HG03521 (cell line): Measurements from ENCODE around the gene DCTN2.
"Not testable (repeated sequence)": the region's sequence is repeated elsewhere in the genome, so short reads cannot be mapped to it uniquely, and the experiment has no call there.

Source experiments
- ATAC-seq: cut with Tn5 transposase; IDR thresholded peaks from one replicate; pipeline ENCODE4 v1.9.1; 2021; ENCODE audit warnings: mild to moderate bottlenecking, moderate library complexity; ENCODE audit not compliant: unreplicated experiment

Gene DCTN2

DNA sequence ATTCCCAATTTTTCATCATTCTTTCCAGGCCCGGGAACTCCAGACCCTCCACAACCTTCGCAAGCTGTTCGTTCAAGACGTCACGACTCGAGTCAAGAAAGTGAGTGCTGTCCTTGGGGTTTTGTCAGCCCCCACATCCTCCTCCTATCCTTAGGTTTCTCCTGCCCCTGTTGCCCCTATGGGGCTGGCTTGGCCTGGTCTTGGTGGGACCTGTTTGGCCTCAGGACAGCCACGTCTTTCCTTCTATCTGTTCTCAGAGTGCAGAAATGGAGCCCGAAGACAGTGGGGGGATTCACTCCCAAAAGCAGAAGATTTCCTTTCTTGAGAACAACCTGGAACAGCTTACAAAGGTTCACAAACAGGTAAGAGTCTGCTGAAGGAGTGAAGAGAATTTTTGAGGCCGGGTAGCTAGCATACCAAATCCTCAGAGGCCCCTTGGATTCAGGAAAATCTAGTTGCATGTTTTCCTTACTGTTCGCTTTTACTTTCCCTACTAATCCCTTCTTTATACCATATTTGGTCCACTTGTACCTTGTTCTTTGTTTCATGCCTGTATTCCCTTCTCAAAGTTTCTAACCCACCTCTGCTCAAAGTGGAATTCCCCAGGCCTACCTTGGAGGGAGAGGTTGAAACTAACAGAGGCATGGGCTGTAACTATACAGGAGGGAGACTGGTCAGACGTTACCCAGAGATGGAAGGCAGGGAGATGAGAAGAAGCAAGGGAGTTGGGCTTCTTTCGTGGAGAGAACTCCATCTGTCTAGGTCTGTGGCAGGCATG lies 31.2 kb upstream of the DCTN2 start:
- ATAC-seq: no peak

DNA sequence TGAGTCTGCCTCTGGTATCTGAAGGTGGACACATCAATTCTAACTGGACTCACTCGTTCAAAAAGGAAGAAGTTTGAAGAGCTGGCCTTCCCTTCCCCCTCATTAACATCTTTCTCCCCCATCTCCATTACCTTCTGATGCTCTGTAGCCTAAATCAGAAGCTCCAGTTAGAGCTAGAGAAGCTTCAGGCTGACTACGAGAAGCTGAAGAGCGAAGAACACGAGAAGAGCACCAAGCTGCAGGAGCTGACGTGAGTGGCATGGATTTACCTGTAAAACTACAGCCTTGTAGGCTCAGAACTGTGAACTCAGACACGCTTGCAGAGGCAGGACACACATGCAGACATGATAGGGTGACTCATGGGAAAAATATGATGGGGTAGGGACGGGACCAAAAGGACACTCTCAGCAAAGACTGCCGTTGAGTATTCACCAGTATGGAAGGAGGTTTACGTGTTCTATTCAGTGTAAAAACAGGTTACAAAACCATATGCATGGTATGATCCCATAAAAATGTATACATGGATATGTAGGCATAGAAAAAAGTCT lies 29.7 kb upstream of the DCTN2 start:
- ATAC-seq: no peak

DNA sequence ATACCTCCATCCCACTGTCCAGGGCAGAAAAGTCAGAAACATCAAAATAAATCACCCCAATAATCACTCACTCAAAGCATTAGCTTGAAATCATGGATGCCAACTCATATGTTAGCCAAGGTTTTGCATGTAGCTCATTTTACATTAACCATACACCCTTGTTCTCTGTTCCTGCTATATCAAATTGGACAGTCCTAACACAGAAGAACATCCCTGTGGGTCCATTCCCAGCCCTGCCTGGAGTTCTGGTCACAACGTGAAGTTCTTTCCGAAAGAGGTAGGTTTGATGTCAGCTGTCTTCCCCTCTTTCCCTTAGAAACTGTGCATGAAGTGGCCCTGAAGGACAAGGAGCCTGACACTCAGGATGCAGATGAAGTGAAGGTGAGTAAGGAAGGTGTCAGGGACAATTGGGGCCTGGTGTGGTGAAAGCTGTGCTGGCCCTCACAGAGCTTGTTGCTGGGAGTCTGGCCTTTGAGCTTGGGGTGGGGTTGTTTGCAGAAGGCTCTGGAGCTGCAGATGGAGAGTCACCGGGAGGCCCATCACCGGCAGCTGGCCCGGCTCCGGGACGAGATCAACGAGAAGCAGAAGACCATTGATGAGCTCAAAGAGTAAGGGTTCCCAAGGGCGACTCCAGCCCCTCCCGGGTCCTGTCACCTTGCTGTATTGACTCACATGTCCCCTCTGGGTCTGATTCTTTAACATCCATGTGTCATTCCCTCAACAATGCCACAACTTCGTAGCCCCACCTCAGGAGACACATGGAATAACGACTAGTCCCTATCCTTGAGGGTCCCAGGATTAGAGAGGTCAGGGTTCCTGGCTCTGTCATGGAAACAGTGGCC lies 29.0 kb upstream of the DCTN2 start:
- no peak for ATAC-seq

DNA sequence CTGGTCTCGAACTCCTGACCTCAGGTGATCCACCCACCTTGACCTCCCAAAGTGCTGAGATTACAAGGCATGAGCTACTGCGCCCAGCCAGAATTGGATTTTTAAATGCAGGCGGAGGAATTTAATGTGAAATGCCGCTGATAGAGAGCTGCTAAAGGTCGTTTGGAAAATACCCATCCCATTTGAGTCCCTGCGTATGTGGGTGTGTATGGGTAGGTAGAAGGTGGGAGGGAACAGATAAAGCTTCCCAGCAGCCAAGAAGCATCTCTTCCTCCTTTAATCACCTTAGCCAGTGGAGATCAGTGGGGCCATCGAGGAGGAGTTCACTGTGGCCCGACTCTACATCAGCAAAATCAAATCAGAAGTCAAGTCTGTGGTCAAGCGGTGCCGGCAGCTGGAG lies 27.8 kb upstream of the DCTN2 start:
- ATAC-seq: no peak

DNA sequence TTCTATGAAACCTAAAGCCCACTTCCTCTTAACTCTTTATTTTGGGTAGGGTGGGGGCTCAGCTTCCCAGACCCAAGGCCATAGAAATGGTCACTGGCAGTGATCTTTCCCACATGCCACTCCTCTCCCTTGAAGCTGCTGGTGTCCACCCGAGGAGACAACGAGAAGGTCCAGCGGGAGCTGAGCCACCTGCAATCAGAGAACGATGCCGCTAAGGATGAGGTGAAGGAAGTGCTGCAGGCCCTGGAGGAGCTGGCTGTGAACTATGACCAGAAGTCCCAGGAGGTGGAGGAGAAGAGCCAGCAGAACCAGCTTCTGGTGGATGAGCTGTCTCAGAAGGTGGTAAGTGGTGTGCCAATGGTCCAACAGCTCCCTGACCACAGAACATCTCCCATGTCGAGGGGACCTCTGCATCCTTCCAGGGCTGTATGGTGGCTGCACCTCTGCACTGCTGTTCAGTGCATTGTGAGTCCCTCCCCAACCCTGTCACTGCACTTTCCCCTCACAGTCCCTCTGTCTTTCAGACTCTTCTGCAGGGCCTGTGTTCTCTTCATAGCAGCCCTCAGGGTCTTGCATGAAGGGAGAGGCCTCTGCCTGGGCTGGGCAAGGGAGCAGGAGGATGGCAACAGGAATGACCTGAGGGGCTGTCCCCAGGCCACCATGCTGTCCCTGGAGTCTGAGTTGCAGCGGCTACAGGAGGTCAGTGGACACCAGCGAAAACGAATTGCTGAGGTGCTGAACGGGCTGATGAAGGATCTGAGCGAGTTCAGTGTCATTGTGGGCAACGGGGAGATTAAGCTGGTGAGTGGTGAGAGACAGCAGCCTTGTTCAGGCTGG lies 25.2 kb upstream of the DCTN2 start:
- no peak for ATAC-seq

DNA sequence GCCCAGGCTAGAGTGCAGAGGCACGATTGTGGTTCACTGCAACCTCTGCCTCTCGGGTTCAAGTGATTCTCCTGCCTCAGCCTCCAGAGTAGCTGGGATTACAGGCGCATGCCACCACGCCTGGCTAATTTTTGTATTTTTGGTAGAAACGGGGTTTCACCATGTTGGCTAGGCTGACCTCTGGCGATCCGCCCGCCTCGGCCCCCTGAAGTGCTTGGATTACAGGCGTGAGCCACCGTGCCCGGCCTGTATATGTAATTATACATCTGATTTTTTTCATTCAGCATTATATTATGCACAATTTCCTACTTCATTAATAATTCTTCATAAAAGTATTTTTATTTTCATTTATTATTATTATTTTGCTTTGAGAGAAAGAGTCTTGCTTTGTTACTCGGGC lies 23.4 kb upstream of the DCTN2 start:
- ATAC-seq: not testable (repeated sequence)

DNA sequence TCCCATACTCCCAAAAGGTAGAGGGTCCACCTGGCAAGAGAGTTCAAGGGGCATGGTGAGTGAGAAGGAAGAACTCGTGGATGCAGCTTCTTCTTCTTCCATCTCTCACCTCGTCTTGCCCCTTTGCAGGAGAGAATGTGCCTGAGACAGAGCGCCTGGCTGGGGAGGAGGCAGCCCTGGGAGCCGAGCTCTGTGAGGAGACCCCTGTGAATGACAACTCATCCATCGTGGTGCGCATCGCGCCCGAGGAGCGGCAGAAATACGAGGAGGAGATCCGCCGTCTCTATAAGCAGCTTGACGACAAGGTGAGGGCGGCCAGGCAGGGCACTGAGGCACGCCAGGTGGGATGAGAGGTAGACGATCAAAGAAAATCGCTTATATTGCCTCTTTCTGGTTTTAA lies 22.9 kb upstream of the DCTN2 start:
- no peak for ATAC-seq

DNA sequence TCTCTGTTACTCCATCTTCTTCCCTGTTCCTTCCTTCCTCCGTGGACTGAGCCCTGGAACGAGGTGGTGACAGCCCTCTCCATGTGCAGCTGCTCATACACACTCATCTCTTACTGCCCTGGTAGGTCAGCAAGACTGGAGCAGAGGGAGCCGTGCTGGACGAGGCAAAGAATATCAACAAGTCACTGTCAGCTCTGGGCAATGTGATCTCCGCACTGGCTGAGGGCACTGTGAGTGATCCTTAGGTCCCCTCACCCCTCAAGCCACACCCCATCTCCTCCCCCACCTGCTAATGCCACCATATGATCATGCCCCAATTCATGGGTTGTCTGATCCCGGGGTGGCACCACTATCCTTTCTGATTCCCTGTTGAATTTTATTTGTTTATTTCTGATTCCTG lies 21.8 kb upstream of the DCTN2 start:
- ATAC-seq: no peak

DNA sequence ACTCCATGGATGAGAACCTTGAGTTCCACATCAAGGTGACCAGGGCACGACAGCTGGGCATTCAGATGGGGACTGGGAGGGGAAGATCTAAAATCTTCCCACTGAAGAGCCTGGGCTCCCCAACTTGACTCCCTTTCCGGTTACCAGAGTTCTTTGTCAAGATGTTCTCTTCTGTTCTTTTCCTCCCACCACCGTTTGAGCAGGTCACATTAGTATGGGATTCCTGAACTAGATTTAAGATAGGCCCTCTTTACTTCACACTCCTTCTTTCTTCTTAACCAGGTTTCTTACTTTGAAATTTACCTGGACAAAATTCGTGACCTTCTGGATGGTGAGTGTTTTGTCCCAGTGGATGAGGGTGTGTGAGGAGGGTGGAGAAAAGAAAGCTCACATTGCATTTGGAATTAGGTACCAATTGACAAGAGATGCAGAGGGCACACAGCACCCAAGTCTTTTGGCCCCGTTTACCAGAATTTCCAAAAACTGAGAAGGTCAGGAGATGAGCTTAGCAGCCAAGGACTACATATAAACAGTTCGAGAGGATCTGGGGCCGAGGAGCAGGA lies 17.3 kb upstream of the DCTN2 start:
- ATAC-seq: no peak

DNA sequence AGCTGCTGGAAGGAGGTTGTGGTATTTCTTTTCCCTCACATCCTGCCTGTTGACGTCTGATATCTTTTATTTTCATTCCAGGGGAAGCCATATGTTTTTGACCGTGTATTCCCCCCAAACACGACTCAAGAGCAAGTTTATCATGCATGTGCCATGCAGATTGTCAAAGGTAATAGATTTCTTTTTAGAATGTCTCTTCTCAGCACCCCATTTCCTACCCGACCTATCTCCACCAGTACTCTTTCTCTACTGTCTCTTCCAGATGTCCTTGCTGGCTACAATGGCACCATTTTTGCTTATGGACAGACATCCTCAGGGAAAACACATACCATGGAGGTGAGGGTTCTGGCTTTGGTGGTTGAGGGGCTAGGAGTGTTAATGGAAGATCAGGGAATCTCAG lies 16.4 kb upstream of the DCTN2 start:
- no peak for ATAC-seq

DNA sequence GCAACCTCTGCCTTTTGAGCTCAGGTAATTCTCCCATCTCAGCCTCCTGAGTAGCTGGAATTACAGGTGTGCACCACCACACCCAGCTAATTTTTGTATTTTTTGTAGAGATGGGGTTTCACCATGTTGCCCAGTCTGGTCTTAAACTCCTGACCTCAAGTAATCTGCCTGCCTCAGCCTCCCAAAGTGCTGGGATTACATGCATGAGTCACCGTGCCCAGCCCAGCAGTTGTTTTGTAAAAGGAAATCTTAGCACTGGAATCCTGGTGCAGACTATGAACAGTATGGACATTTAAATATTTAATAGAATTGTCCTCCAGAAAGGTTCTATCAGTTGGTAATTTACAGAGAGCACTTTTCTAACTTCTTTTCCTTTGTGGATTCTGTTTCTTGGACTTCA lies 14.1 kb upstream of the DCTN2 start:
- ATAC-seq: not testable (repeated sequence)

DNA sequence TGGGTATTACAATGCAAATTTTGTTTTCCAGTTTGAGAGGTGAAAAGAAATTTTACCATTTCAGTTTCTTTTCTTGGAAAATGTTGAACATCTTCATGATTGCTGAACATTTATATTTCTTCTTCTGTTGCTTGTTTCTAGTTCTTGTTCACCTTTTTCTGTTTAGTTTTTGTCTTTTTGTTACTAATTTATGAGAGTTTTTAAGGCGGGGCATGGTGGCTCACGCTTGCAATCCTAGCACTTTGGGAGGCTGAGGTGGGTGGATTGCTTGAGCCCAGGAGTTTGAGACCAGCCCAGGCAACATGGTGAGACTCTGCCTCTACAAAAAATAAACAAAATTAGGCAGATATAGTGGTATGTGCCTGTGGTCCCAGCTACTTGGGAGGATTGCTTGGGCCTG lies 13.5 kb upstream of the DCTN2 start:
- no peak for ATAC-seq

DNA sequence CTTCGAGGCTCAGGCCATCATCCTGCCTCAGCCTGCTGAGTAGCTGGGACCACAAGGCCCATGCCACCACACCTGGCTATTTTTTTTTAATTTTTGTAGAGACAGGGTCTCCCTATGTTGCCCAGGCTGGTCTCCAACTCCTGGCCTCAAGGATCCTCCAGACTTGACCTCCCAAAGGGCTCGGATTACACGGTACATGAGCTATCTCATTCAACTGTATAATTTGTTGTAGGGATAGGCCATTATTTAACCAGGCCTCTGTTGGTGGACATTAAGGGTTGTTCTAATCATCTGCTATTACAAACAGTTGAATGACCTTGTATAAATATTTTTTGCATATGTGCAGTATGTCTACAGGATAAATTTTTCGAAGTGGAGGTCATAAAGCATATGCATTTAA lies 11.9 kb upstream of the DCTN2 start:
- no peak for ATAC-seq

DNA sequence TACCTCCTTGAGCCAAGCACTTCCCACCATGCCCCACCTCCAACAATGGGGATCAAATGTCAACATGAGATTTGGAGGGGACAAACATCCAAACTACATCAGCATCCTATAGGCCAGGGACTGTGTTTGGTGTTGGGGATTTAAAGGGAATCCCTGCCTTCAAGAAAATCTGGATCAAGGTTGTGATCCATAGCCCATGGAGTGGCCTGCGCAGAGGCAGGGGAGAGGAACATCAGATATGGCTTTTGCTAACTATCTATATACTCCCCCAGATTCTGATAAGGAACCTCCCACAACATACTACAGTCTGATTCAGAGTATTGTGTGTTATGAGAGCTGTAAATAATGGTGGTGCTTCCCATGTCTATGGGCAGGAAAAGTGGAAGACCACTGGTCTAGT lies 7.9 kb upstream of the DCTN2 start:
- no peak for ATAC-seq

DNA sequence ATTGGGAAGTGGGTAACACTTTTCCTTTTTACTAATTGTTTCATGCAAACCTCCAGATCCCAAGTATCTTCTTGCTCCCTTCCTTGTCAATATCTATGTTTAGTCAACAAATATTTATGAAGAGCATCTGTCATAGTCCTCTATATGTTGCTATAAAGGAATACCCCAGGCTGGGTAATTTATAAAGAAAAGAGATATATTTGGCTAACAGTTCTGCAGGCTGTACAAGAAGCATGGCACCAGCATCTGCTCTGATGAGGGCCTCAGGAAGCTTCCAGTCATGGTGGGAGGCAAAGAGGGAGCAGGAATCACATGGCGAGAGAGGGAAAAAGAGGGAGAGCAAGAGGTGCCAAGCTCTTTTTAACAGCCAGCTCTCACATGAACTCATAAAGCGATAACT lies 7.5 kb upstream of the DCTN2 start:
- ATAC-seq: no peak

DNA sequence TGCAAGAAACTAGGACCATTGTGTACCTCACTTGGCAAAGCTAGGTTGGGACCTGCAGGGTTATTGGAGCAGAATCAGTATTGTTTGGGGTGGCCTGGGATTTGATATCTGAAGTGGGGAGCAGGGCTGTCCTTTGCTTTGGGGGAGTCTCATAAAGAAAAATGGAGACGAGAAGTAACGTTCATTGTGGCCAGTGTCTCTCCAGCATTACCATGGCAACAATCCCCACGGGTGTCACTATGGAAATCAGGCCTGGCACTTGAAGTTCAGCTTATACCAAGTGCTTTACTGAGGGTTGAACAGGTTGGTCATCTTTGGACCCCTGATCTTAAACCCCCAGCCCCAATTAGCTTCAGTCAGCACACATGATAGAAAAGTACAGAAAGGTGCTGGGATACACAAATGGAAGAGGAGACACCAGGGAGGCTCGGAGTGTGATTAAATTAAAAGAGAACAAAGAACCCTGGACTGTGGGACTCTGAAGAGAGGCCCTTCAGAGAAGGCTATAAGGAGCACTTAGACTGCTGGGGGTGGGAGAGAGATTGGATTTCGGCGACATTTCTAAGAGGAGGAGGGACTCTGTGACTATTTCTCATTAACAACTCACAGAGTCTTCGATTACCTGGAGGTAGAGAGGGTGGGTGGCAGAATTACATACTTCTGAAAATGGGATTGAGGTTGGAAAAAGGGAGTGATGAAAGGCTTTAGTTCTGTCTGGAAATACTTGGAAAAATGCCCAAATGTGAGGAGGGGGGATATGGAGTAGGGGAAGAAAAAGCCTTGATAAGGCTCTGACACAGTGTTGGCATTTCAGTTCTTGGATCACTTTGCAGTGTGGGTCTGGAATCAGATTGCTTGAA lies 6.6 kb upstream of the DCTN2 start:
- ATAC-seq: no peak

DNA sequence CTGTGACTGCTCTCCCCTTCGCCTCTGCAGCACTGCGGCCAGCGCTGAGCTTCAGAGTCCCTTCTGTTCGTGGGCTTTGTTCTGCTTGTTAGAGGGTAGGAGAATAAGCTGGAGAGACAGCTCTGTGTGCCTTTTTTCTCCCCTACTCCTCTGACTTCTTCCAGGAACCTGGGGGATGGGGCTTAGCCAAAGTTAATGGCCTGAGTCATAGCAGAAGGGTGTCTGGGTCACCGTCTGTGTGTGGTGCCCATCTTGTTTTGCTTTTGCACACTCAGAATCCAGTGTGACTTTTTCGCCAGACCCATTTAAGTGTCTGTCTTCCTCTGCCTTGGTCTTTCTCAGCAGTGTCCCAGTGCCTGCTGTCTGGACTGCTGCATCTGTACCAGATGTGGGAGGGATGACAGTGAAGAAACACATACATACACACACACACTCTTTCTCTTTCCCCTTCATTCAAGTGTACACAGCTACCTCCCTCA lies 5.9 kb upstream of the DCTN2 start:
- ATAC-seq: no peak

DNA sequence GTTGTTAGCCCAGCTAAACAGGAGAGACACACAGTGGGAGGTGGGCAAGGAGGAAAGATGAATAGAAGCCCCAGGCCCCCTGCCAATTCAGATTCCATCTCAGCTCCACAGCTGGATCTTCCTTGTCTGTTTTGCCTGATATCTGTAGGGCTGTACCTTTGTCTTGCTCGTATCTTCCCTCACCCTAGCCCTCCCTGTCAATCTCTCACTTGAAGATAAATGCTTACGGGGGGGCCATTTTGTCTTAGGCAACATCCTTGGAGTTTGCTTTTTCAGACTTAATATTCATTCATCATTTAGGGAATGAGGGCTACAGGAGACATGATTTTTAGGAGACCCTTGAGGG lies 5.3 kb upstream of the DCTN2 start:
- ATAC-seq: no peak

DNA sequence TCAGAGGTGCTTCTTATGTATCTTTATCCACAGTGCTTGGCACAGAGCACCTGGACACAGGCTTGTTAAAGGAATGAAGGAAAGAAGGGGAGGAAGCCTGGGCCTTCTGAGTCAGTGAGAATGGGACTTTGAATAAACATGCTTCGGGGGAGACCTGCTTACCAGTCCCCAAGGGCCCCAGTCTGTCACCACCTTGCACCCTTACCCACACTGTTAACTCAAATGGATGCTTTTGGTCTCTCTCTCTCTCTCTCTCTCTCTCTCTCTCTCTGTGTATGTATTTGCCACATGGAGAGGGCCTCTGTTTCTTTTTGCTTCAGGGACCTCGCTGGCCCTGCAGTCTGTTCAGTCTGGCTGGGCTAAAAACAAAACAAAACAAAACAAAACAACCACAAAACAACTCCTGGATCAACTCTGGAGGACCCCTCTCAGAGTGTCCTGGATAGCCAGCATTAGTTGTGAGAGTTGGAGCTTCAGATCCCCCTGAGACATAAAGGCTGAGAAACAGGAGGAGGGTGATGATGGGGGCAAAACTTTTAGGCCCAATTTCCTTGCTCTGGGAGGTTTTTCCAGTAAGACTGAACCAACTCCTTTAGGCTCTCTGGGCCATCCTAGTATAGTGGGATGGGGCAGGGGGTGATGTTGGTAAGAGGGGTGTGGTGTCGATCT lies 4.8 kb upstream of the DCTN2 start:
- ATAC-seq: no peak
